ENCODE data around the gene SERPINA9. TPM values are rescaled to one million over a fixed set of nuclear protein-coding genes. Genes with fewer than 3 reads are reported as not detected.
"Not testable (repeated sequence)": the region's sequence is repeated elsewhere in the genome, so short reads cannot be mapped to it uniquely, and the experiment has no call there.

The SERPINA9 gene
- polyA plus RNA-seq, 1 donor, result not detected

DNA sequence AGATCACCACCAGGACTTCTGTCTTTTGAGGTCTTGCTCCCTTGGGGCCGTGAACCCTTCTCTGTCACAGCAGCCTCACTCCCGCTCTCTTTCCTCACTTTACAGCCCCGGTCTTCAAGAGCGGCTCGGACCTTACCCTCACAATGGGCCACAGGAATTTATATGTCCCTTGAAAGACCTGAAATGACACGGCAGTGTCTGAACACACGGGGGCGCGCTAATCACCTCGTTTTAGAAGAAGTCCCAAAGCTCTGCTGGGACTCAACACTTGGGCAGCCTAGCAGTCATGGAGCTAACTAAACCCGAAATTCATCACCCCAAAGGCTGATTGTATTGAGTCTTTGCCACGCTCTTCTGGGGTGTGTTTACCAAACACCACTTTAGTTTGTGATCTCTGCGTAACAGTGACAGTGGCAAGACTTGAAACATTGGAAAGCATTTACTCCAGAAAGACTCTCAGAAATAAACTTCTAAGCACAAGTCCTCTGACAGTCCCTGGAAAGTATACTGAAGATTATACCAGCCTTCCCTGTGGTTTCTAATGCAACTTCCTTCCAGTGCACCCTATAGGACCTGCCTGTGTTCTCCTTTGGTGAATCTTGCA is 52.4 kb downstream of the SERPINA9 start:
- no peak for DNase-seq

GRCh38 chr14:94421316-94421715 is 54.7 kb downstream of the SERPINA9 start:
- DNase-seq, result no peak

DNA sequence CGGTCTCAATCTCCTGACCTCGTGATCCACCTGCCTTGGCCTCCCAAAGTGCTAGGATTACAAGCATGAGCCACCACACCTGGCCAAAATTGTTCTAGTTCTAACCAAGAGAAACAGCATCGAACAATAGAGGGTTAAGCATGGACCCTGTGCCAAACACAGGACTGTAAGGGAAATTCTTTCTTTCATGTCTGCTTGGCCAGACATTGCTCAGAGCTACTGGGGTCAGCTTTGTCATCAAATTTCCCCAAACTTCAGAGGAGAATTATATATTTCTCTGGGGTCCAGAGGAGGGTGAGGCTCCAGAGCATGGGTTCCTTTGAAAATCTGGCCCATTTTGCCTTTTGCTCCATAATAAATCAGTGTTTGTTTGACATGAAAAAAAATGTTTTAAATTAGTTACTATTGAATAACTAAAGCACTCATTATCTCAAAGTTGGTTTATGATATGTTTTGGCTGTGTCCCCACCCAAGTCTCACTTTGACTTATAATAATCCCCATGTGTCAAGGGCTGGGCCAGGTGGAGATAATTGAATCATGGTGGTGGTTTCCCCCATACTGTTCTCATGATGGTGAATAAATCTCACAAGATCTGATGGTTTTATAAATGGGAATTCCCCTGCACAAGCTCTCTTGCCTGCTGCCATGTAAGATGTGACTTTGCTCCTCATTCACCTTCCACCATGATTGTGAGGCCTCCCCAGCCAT is 58.3 kb downstream of the SERPINA9 start:
- not testable (repeated sequence) for DNase-seq

Other genes starting within 250 kb of the SERPINA9 start
- gene SERPINA10, start 182.9 kb downstream of the SERPINA9 start, polyA plus RNA-seq (ENCODE audit: insufficient read length), result not detected
- not detected for gene SERPINA6, start 152.9 kb downstream of the SERPINA9 start, polyA plus RNA-seq (ENCODE audit: insufficient read length)
- not detected for gene SERPINA2, start 109.5 kb downstream of the SERPINA9 start, polyA plus RNA-seq (ENCODE audit: insufficient read length)
- gene SERPINA1, start 87.6 kb downstream of the SERPINA9 start, polyA plus RNA-seq (ENCODE audit: insufficient read length), result 0.61 TPM
- gene SERPINA11, start 23.4 kb downstream of the SERPINA9 start, polyA plus RNA-seq (ENCODE audit: insufficient read length), result not detected
- gene SERPINA12, start 33.3 kb upstream of the SERPINA9 start, polyA plus RNA-seq (ENCODE audit: insufficient read length), result not detected
- gene SERPINA4, start 85.2 kb upstream of the SERPINA9 start, polyA plus RNA-seq (ENCODE audit: insufficient read length), result not detected
- not detected for gene SERPINA5, start 105.2 kb upstream of the SERPINA9 start, polyA plus RNA-seq (ENCODE audit: insufficient read length)
- gene SERPINA3, start 136.2 kb upstream of the SERPINA9 start, polyA plus RNA-seq (ENCODE audit: insufficient read length), result not detected

Data from hindlimb muscle (tissue), 1 donor.